ENCODE data around the gene CLNK.
"Not testable (repeated sequence)": the region's sequence is repeated elsewhere in the genome, so short reads cannot be mapped to it uniquely, and the experiment has no call there.

The CLNK gene

DNA sequence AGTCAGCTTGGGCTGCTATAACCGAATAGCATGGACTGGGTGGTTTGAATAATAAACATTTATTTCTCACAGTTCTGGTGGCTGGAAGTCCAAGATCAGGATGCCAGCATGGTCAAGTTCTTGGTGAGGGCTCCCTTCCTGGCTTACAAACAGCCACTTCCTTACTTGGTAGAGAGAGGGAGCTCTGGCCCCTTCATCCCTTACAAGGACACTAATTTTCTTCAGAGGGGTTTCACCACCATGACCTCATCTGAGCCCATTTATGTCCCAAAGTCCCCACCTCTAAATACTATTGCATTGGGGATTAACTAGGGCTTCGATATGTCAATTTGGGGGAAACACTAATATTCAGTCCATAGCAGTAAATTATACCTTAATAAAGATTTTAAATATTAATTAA lies 61.8 kb downstream of the CLNK start:
- TF ChIP-seq, protein P1, sequence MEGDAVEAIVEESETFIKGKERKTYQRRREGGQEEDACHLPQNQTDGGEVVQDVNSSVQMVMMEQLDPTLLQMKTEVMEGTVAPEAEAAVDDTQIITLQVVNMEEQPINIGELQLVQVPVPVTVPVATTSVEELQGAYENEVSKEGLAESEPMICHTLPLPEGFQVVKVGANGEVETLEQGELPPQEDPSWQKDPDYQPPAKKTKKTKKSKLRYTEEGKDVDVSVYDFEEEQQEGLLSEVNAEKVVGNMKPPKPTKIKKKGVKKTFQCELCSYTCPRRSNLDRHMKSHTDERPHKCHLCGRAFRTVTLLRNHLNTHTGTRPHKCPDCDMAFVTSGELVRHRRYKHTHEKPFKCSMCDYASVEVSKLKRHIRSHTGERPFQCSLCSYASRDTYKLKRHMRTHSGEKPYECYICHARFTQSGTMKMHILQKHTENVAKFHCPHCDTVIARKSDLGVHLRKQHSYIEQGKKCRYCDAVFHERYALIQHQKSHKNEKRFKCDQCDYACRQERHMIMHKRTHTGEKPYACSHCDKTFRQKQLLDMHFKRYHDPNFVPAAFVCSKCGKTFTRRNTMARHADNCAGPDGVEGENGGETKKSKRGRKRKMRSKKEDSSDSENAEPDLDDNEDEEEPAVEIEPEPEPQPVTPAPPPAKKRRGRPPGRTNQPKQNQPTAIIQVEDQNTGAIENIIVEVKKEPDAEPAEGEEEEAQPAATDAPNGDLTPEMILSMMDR (IDR thresholded peaks at IDR 0.05; ENCODE audit: low read length, missing control alignments), result peak; percentile 54
- H3K4me3 ChIP-seq (replicated peaks; ENCODE audit: low read depth, low read length), result no peak overlapping the region
- peak; percentile 39 for DNase-seq (ENCODE audit: low read depth)

DNA sequence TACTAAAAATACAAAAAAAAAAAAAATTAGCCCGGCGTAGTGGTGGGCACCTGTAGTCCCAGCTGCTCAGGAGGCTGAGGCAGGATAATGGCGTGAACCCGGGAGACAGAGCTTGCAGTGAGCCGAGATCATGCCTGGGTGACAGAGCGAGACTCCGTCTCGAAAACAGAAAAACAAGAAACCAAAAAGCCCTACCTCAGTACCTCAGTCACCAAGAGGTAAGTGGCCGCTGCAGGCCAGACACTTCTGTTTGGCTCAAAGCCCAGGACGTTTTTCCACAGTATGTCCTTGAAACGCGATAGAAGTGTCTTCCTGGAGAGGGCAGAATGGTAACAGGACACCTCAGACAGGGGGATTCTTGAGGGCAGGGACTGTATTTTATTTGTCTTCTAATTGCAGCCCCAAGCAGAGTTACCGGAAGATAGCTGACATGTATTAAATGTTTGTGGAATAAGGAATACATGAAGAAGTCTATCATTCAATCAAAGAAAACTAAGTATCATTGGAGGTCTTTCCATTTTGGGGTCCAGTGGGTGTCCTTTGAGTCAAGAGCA lies 63.6 kb downstream of the CLNK start:
- TF ChIP-seq, protein P1 (IDR thresholded peaks at IDR 0.05; ENCODE audit: low read length, missing control alignments), result no peak
- no peak overlapping the region for H3K4me3 ChIP-seq (replicated peaks; ENCODE audit: low read depth, low read length)
- DNase-seq (ENCODE audit: low read depth), result no peak

DNA sequence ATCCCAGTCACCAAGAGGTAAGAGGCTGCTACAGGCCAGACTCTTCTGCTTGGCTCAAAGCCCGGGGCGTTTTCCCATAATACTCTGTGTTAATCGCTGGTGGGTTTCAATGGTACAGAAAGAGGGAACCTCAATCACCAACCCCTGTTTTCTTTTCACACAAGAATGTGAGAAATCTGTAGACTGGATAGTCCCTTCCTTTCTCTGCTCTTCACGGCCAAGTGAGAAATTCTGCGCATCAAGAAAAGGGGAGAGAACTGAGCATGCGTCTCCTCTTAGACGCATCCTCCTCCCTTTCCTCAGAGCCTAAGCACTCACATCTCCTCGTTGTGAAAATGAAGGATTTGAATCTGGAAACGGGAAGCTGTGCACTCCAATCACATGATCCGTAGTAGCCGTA lies 64.7 kb downstream of the CLNK start:
- TF ChIP-seq, protein P1 (IDR thresholded peaks at IDR 0.05; ENCODE audit: low read length, missing control alignments), result no peak
- H3K4me3 ChIP-seq (replicated peaks; ENCODE audit: low read depth, low read length), result no peak overlapping the region
- DNase-seq (ENCODE audit: low read depth), result no peak

- peak; percentile 14 for DNase-seq (ENCODE audit: low read depth)
- TF ChIP-seq, protein P1 (IDR thresholded peaks at IDR 0.05; ENCODE audit: low read length, missing control alignments), result no peak
- H3K4me3 ChIP-seq (replicated peaks; ENCODE audit: low read depth, low read length), result no peak overlapping the region
Observed at GRCh38 chr4:10619220-10619619, 65.3 kb downstream of the CLNK start.

DNA sequence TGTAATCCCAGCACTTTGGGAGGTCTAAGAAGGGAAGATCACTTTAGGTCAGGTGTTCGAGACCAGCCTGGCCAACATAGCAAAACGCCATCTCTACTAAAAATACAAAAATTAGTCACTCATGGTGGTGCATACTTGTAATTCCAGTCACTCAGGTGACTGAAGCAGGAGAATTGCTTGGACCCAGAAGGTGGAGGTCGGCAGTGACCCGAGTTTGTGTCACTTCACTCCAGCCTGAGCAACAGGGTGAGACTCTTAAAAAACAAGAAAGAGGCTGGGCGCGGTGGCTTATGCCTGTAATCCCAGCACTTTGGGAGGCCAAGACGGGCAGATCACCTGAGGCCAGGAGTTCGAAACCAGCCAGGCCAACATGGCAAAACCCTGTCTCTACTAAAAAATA lies 69.6 kb downstream of the CLNK start:
- H3K4me3 ChIP-seq (replicated peaks; ENCODE audit: low read depth, low read length); DNase-seq (ENCODE audit: low read depth): not testable (repeated sequence)

DNA sequence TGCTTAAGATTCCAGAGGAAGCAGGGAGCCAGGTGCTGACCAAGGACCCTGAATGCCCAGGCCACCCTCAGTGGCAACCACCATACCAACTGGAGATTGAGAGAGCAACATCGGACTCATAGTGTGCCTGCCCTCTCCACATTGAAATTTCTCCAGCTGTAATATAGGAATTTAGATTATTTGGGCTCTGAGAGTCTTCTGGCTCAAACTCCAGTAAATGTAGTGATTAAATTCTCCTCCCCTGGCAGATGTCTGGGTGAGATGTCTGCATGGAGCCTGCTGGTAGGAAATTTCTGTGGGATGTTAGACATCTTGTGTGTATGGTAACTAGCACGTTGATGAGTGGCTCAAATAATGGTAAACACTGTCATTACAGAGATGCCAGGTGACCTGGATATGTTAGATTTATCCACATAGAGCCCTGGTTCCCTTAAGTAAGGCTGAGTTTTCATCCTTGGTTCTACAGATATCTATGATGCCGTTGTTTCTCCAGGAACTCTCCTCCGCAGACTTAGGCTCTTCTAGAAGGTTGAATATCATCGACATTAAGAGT lies 70.6 kb downstream of the CLNK start:
- no peak for DNase-seq (ENCODE audit: low read depth)
- TF ChIP-seq, protein P1 (IDR thresholded peaks at IDR 0.05; ENCODE audit: low read length, missing control alignments), result no peak
- no peak overlapping the region for H3K4me3 ChIP-seq (replicated peaks; ENCODE audit: low read depth, low read length)

- no peak for DNase-seq (ENCODE audit: low read depth)
Observed at GRCh38 chr4:10612476-10612875, 72.1 kb downstream of the CLNK start.

More at GRCh38 chr4:10612476-10612875, 72.1 kb downstream of the CLNK start:
- H3K4me3 ChIP-seq (replicated peaks; ENCODE audit: low read depth, low read length), result no peak overlapping the region
- TF ChIP-seq, protein P1 (IDR thresholded peaks at IDR 0.05; ENCODE audit: low read length, missing control alignments), result no peak
